OCI-LY3 (cell line): Measurements from ENCODE around the gene LDB2.
A peak's percentile ranks its signal among the peaks of the same experiment; 100 is the strongest.

Source experiments
- H2AFZ ChIP-seq: fragments of 200-600, 300-600 bp; shearing (Covaris generic); 2 replicates; pipeline ENCODE4 v1.6.0; 2014; ENCODE audit warnings: antibody characterized with exemption, low read depth, low read length
- H3K27ac ChIP-seq: fragments of 200-600, 300-600 bp; sonication (generic); 2 replicates; pipeline ENCODE4 v1.5.1; 2014; ENCODE audit warnings: mild to moderate bottlenecking, low read length, moderate library complexity, mixed read lengths
- H3K27me3 ChIP-seq: fragments of 200-600, 300-600 bp; sonication (generic); 2 replicates; pipeline ENCODE4 v1.6.1; 2014; ENCODE audit warnings: low read depth, low read length, mixed read lengths
- H3K36me3 ChIP-seq: fragments of 200-600, 300-600 bp; sonication (generic); replicated peaks from 2 replicates; pipeline ENCODE3; 2014; ENCODE audit warnings: low read depth, low read length, mixed read lengths
- H3K4me1 ChIP-seq: fragments of 300-600, 200-600 bp; sonication (generic); 2 replicates; pipeline ENCODE4 v1.6.1; 2014; ENCODE audit warnings: low read length, mixed read lengths
- H3K4me2 ChIP-seq: fragments of 200-600, 300-600 bp; sonication (generic); 2 replicates; pipeline ENCODE4 v1.6.1; 2014; ENCODE audit warnings: low read length, mixed read lengths
- H3K4me3 ChIP-seq: fragments of 300-600, 200-600 bp; sonication (generic); 2 replicates; pipeline ENCODE4 v1.5.1; 2014; ENCODE audit warnings: antibody characterized with exemption, mild to moderate bottlenecking, low read length, moderate library complexity
- H3K79me2 ChIP-seq: fragments of 300-600, 200-600 bp; shearing (Covaris generic); 2 replicates; pipeline ENCODE4 v1.6.1; 2014; ENCODE audit warnings: mild to moderate bottlenecking, low read length, mixed read lengths
- H3K9ac ChIP-seq: fragments of 300-600, 200-600 bp; shearing (Covaris generic); 2 replicates; pipeline ENCODE4 v1.6.0; 2014; ENCODE audit warnings: mild to moderate bottlenecking, low read length, moderate library complexity
- H3K9me3 ChIP-seq: fragments of 200-600, 300-600 bp; shearing (Covaris generic); 2 replicates; pipeline ENCODE4 v1.6.1; 2014; ENCODE audit warnings: low read length, mixed read lengths; ENCODE audit not compliant: insufficient read depth
- H4K20me1 ChIP-seq: fragments of 200-600, 300-600 bp; sonication (generic); 2 replicates; pipeline ENCODE4 v1.6.1; 2016; ENCODE audit warnings: low read length, mixed read lengths; ENCODE audit not compliant: insufficient read depth
- EZH2phosphoT487 ChIP-seq: fragments of 200-600 bp; shearing (Covaris generic); IDR thresholded peaks from 2 replicates; pipeline ENCODE4 v1.6.1; 2018; ENCODE audit warnings: antibody characterized with exemption, mixed run types, low read depth
- TF ChIP-seq, protein P1 (sequence below): fragments of 200-600, 300-600 bp; sonication (generic); IDR thresholded peaks from 2 replicates; pipeline ENCODE4 v1.5.1; 2014; ENCODE audit warnings: antibody characterized with exemption, low read length, low read depth

LDB2 gene

DNA sequence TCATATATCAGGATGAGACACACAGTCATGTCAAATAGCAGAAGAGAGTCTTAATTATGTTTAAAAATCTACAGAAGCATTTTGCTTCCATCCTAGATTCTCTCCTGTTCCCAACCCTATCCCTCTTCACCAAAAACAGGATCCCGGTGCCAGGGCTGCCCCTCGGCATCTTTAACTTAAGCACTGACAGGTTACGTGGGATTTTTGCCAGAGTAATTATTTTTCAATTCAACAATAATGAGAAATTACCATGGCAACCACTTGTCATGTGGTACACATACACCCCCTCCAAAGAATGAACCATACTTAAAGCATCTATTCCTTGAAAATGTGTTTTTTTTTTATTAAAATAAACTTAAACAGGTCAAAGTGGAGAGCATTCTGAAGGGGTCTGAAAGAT lies 130.6 kb downstream of the LDB2 start:
- Histone ChIP-seq H3K9ac (no peak overlapping the region), H3K36me3 (no peaks in the 10 kb centered on the region), H3K27ac (no peak overlapping the region), H2AFZ (no peak overlapping the region), H3K4me1 (no peaks in the 10 kb centered on the region), H4K20me1 (no peaks in the 10 kb centered on the region), H3K27me3 (no peaks in the 10 kb centered on the region), H3K4me2 (no peak overlapping the region), H3K9me3 (no peaks in the 10 kb centered on the region), H3K79me2 (no peaks in the 10 kb centered on the region), H3K4me3 (no peak overlapping the region)
- no peak for TF ChIP-seq EZH2phosphoT487
- TF ChIP-seq, protein P1, sequence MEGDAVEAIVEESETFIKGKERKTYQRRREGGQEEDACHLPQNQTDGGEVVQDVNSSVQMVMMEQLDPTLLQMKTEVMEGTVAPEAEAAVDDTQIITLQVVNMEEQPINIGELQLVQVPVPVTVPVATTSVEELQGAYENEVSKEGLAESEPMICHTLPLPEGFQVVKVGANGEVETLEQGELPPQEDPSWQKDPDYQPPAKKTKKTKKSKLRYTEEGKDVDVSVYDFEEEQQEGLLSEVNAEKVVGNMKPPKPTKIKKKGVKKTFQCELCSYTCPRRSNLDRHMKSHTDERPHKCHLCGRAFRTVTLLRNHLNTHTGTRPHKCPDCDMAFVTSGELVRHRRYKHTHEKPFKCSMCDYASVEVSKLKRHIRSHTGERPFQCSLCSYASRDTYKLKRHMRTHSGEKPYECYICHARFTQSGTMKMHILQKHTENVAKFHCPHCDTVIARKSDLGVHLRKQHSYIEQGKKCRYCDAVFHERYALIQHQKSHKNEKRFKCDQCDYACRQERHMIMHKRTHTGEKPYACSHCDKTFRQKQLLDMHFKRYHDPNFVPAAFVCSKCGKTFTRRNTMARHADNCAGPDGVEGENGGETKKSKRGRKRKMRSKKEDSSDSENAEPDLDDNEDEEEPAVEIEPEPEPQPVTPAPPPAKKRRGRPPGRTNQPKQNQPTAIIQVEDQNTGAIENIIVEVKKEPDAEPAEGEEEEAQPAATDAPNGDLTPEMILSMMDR: no peak

DNA sequence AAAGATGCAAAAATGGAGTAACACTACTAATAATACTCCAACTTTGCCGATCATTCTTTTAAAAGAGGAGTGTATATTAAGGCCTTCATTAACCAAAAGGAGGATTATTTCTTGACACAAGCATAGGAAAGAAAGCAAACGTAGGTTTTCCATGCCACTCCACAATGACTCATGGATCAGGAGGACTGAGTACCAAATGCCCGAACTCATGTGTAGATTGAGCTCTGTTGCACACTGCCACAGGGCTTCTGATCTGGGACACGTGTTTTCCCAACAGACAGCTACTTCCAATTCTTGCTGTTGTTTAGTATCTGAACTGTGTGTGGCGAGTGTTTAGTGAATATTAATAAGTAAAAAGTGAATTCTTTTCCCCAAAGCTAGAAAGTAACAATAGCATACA lies 131.2 kb downstream of the LDB2 start:
- no peak for TF ChIP-seq EZH2phosphoT487
- TF ChIP-seq, protein P1: no peak
- Histone ChIP-seq H3K27ac (no peak overlapping the region), H2AFZ (no peak overlapping the region), H3K79me2 (no peaks in the 10 kb centered on the region), H3K4me2 (no peak overlapping the region), H3K36me3 (no peaks in the 10 kb centered on the region), H4K20me1 (no peaks in the 10 kb centered on the region), H3K9ac (no peak overlapping the region), H3K9me3 (no peaks in the 10 kb centered on the region), H3K4me1 (no peaks in the 10 kb centered on the region), H3K27me3 (no peaks in the 10 kb centered on the region), H3K4me3 (no peak overlapping the region)

DNA sequence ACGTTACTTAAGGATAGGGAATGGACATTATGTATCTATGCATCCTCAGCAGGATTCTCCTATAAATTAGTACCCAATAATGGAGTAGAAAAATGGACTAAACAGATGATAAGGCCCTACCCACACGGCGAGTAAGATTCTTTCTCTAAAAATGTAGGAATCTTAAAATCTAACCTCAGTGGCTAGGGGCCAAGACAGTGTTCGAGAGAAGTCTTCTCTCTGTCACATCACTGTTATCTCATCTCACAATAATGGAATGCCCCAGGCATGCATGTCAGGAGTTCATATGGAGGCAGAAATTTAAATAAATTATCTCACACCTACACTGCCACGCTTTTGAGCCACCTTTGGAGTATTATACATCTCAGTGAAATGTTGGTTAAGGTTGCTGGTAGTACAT lies 132.9 kb downstream of the LDB2 start:
- Histone ChIP-seq H3K79me2 (no peaks in the 10 kb centered on the region), H3K36me3 (no peaks in the 10 kb centered on the region), H3K27ac (no peak overlapping the region)

DNA sequence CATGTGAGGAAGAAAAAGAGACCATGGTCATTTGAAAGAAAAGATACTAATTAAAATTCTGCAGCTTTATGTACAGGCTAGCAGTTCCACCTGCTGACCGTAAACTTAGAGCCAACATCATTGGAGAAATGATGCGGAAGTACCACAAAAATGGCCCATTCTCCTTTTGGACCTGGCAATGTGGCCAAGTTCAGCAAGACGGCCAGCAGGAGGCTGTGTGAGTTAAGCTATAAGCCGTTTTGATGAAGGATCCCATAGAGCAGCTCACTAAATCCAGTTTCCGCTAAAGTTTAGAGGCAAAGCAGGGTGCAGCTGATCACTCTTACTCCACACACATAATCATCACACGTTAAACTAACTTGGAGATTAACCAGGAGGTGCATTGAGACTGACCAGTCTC lies 133.8 kb downstream of the LDB2 start:
- Histone ChIP-seq H3K27ac (no peak overlapping the region), H3K27me3 (no peaks in the 10 kb centered on the region), H3K4me3 (no peak overlapping the region), H2AFZ (no peak overlapping the region), H3K4me2 (no peak overlapping the region), H4K20me1 (no peaks in the 10 kb centered on the region), H3K79me2 (no peaks in the 10 kb centered on the region), H3K9ac (no peak overlapping the region), H3K4me1 (no peaks in the 10 kb centered on the region), H3K36me3 (no peaks in the 10 kb centered on the region), H3K9me3 (no peaks in the 10 kb centered on the region)
- TF ChIP-seq EZH2phosphoT487: no peak
- TF ChIP-seq, protein P1: 0 out of 2 replicates have a peak, but pooled peaks have one; percentile 15

More for the DNA sequence above, 132.9 kb downstream of the LDB2 start:
- Histone ChIP-seq H2AFZ (no peak overlapping the region), H3K9me3 (no peaks in the 10 kb centered on the region), H3K9ac (no peak overlapping the region), H3K4me1 (no peaks in the 10 kb centered on the region), H3K27me3 (no peaks in the 10 kb centered on the region), H4K20me1 (no peaks in the 10 kb centered on the region), H3K4me2 (no peak overlapping the region), H3K4me3 (no peak overlapping the region)
- TF ChIP-seq, protein P1: no peak
- TF ChIP-seq EZH2phosphoT487: no peak
